HepG2 (cell line): ENCODE measurements around the gene KSR1. TPM values are rescaled to one million over a fixed set of nuclear protein-coding genes. Genes with fewer than 3 reads are reported as not detected.

ENCODE experiments used
- ATAC-seq: fragments of 200-7000 bp; cut with Tn5 transposase; 3 replicates; pipeline ENCODE4 v1.9.1; 2020; ENCODE audit warnings: mild to moderate bottlenecking, moderate library complexity
- BruUV-seq: library from RNA; stranded (reverse); fragments of 400-500 nt; replicated peaks from 2 replicates; lab custom pipeline; 2021; lab: Mats Ljungman, UMichigan
- CTCF ChIA-PET: fragments of 300-600 bp; formaldehyde crosslinking; extraction: SDS; loops from one replicate; lab custom pipeline; 2021; ENCODE audit warnings: low total read pairs, inconsistent platforms, low intra/inter-chr PET ratio; lab: Yijun Ruan, JAX
- POLR2A ChIA-PET: fragments of 350-600 bp; sonication (Branson Sonifier 250); formaldehyde crosslinking; loops from one replicate; lab custom pipeline; 2020; ENCODE audit warnings: antibody characterized with exemption, inconsistent platforms; lab: Yijun Ruan, JAX
- DNase-seq: peaks from one replicate; pipeline ENCODE4 v3.0.0-alpha.2; 2015; ENCODE audit warnings: low spot score
- FAIRE-seq: peaks from 3 replicates; lab custom pipeline; 2011; peaks lifted over from hg19 to GRCh38; lab: Jason Lieb, UNC
- H2AFZ ChIP-seq: one replicate; pipeline ENCODE4 v1.6.1; 2011; ENCODE audit warnings: low read length, inconsistent platforms
- H3K27ac ChIP-seq: fragments of 300-600 bp; 3 replicates; pipeline ENCODE4 v1.8.0; 2011; ENCODE audit warnings: mixed run types, mild to moderate bottlenecking, mixed read lengths, low read length, inconsistent platforms; ENCODE audit not compliant: insufficient read depth; ENCODE audit errors: extremely low read length
- H3K27me3 ChIP-seq, 2 experiments: fragments of 200-600 bp in 1 of 2; 2 replicates in 1 of 2; 3 replicates in 1 of 2; pipeline versions ENCODE4 v1.6.0 to v1.8.0; 2011; ENCODE audit warnings: low read length in 2 of 2, mild to moderate bottlenecking in 2 of 2, moderate library complexity in 2 of 2, inconsistent platforms in 1 of 2; ENCODE audit not compliant: insufficient read depth in 2 of 2, control insufficient read depth in 1 of 2
- H3K36me3 ChIP-seq, 2 experiments: fragments of 200-600 bp in 1 of 2; replicated peaks in 1 of 2; 2 replicates in 1 of 2; 3 replicates in 1 of 2; pipeline versions ENCODE4 v1.5.1 to v1.8.0; 2011; ENCODE audit warnings: low read length in 2 of 2, inconsistent platforms in 1 of 2; ENCODE audit not compliant: insufficient read depth in 2 of 2, control insufficient read depth in 1 of 2
- H3K4me1 ChIP-seq: 2 replicates; pipeline ENCODE4 v1.5.1; 2012; ENCODE audit warnings: low read length, inconsistent platforms; ENCODE audit not compliant: insufficient read depth
- H3K4me2 ChIP-seq: 2 replicates; pipeline ENCODE4 v1.6.0; 2011; ENCODE audit warnings: low read depth, low read length, inconsistent platforms
- H3K4me3 ChIP-seq, 3 experiments: fragments of 200-600 bp in 1 of 3; sonication (generic), shearing (Covaris generic) in 1 of 3; replicated peaks in 1 of 3; 2 replicates each; pipeline ENCODE4 v1.5.1; 2011 to 2016; ENCODE audit warnings: low read length in 3 of 3, inconsistent platforms in 2 of 3, low read depth in 2 of 3, mild to moderate bottlenecking in 2 of 3, control low read depth in 1 of 3, mixed read lengths in 1 of 3; ENCODE audit not compliant: insufficient read depth in 1 of 3
- H3K79me2 ChIP-seq: one replicate; pipeline ENCODE4 v1.6.1; 2011; ENCODE audit warnings: low read length, inconsistent platforms; ENCODE audit not compliant: insufficient read depth
- H3K9ac ChIP-seq: 2 replicates; pipeline ENCODE4 v1.6.0; 2011; ENCODE audit warnings: mild to moderate bottlenecking, low read depth, low read length, inconsistent platforms; ENCODE audit not compliant: insufficient read depth
- H3K9me3 ChIP-seq: 2 replicates; pipeline ENCODE4 v1.5.1; 2012; ENCODE audit warnings: mild to moderate bottlenecking, low read length
- H4K20me1 ChIP-seq: 2 replicates; pipeline ENCODE4 v1.6.0; 2011; ENCODE audit warnings: inconsistent platforms, mild to moderate bottlenecking, low read length, moderate library complexity; ENCODE audit not compliant: insufficient read depth
- AHR ChIP-seq: IDR thresholded peaks from 2 replicates; pipeline ENCODE4 v1.6.1; 2018; ENCODE audit warnings: missing genetic modification reagents, missing compliant biosample characterization
- ARID5B ChIP-seq: IDR thresholded peaks from 2 replicates; pipeline ENCODE4 v1.4.0; 2020; ENCODE audit warnings: mild to moderate bottlenecking, missing genetic modification reagents
- CSRNP2 ChIP-seq: sonication (generic); formaldehyde crosslinking; conservative IDR thresholded peaks from 2 replicates; pipeline ENCODE4 v1.8.0; 2022; ENCODE audit warnings: low read depth, missing genetic modification reagents
- HNF4A ChIP-seq: sonication (generic); formaldehyde crosslinking; IDR thresholded peaks from 2 replicates; pipeline ENCODE4 v1.4.0; 2020; ENCODE audit warnings: missing genetic modification reagents
- MAX ChIP-seq: IDR thresholded peaks from 2 replicates; pipeline ENCODE4 v1.6.1; 2012; ENCODE audit warnings: inconsistent platforms
- MED1 ChIP-seq: sonication (generic); formaldehyde crosslinking; IDR thresholded peaks from 2 replicates; pipeline ENCODE4 v1.4.0; 2020; ENCODE audit warnings: missing genetic modification reagents
- MXD3 ChIP-seq: IDR thresholded peaks from 2 replicates; pipeline ENCODE4 v1.6.1; 2016; ENCODE audit warnings: mild to moderate bottlenecking, missing biosample characterization, missing genetic modification reagents
- NFYB ChIP-seq: sonication (generic); formaldehyde crosslinking; IDR thresholded peaks from 2 replicates; pipeline ENCODE4 v1.4.0; 2020; ENCODE audit warnings: missing genetic modification reagents
- SALL1 ChIP-seq: sonication (generic); formaldehyde crosslinking; IDR thresholded peaks from 2 replicates; pipeline ENCODE4 v1.8.0; 2022; ENCODE audit warnings: mild to moderate bottlenecking, missing genetic modification reagents
- ZBTB33 ChIP-seq: sonication (generic); formaldehyde crosslinking; IDR thresholded peaks from 2 replicates; pipeline ENCODE4 v1.4.0; 2020; ENCODE audit warnings: missing genetic modification reagents
- ZNF234 ChIP-seq: sonication (generic); formaldehyde crosslinking; conservative IDR thresholded peaks from 2 replicates; pipeline ENCODE4 v1.5.1; 2020; ENCODE audit warnings: mild to moderate bottlenecking, missing genetic modification reagents
- ZNF263 ChIP-seq: sonication (generic); formaldehyde crosslinking; IDR thresholded peaks from 2 replicates; pipeline ENCODE4 v1.4.0; 2020; ENCODE audit warnings: missing genetic modification reagents
- ZNF788 ChIP-seq: sonication (generic); formaldehyde crosslinking; IDR thresholded peaks from 2 replicates; pipeline ENCODE4 v1.5.0; 2020; ENCODE audit warnings: mild to moderate bottlenecking, missing genetic modification reagents, borderline replicate concordance
- WGBS: methylation state at CpG from one replicate; pipeline ENCODE4 v1.1.6; 2017; ENCODE audit warnings: low lambda C conversion rate; 5-methylcytosine and 5-hydroxymethylcytosine counted together
- in situ Hi-C: cut with HindIII; loops from 2 replicates; pipeline ENCODE4 v1.10.0; 2017; ENCODE audit warnings: low pct_unique_long_range_greater_than_20kb; ENCODE audit not compliant: extremely low pct_ligation_motif_present
- intact Hi-C: fragments of 100-400 bp; cut with micrococcal nuclease; formaldehyde crosslinking; loops from one replicate; pipeline ENCODE4 v1.10.0; 2022; ENCODE audit not compliant: unreplicated experiment
- polyA plus RNA-seq, 8 experiments: library from polyadenylated mRNA; depleted of rRNA in 3 of 8; stranded (reverse) in 7 of 8; unstranded in 1 of 8; fragments of >200 nt; fragmentation: Illumina TruSeq in 4 of 8; extraction: Trizol in 4 of 8; gene quantifications; 2 replicates each; pipeline versions ENCODE4 v1.2.1 to v1.2.3, GENCODE V29; 2011 to 2016; ENCODE audit warnings: low read depth in 4 of 8, missing spikeins in 1 of 8, mixed read lengths in 1 of 8; ENCODE audit not compliant: insufficient read depth in 1 of 8
- total RNA-seq, 5 experiments: library from RNA; depleted of rRNA; stranded (reverse); fragments of >200 nt; fragmentation: Illumina TruSeq; extraction: Trizol; gene quantifications; 2 replicates each; pipeline ENCODE4 v1.2.3, GENCODE V29; 2016; ENCODE audit warnings: low read depth in 1 of 5

KSR1 gene
- total and polyA plus RNA-seq, 2 of the 13 experiments (the other 11 are each of a cell fraction or from before 2014, with no cell fraction given) = 10.1 to 16.6 TPM

GRCh38 chr17:27646232-27646631 is 190.0 kb downstream of the KSR1 start:
- peaks cover 15% of the 10 kb centered on the region for H3K4me1 ChIP-seq
- no peaks in the 10 kb centered on the region for H3K36me3 ChIP-seq
- DNase-seq (no peak), ATAC-seq (peak; percentile 45; the same call in 2 of the 3 replicates), FAIRE-seq (no peak)
- no peak overlapping the region for H3K9ac ChIP-seq
- 29% methylated on average over 7 of the region's 13 CpGs for WGBS
- POLR2A ChIA-PET = no interaction called here
- intact Hi-C loops (no loop called here), in situ Hi-C loops (no loop called here)
- H2AFZ ChIP-seq = no peak overlapping the region
- CTCF ChIA-PET = no interaction called here
- H3K4me2 ChIP-seq = peak overlapping the region; percentile 33; the same call in 1 of the 2 replicates
- peak overlapping the region in 1 of 3 experiments; percentile 6; a peak in 1 of 6 replicates for H3K4me3 ChIP-seq
- no peaks in the 10 kb centered on the region for H4K20me1 ChIP-seq
- H3K27ac ChIP-seq = no peak overlapping the region
- no TSS peak for BruUV-seq
- H3K79me2 ChIP-seq = no peaks in the 10 kb centered on the region
- H3K9me3 ChIP-seq = no peaks in the 10 kb centered on the region
- H3K27me3 ChIP-seq = no peaks in the 10 kb centered on the region; a peak in 1 of 5 replicates
- no peak for TF ChIP-seq ZNF234 (CRISPR knock-in tag)
- 0 out of 2 replicates have a peak, but pooled peaks have one; percentile 9 for TF ChIP-seq HNF4A (CRISPR knock-in tag)
- no peak for TF ChIP-seq ZNF788 (CRISPR knock-in tag)
- TF ChIP-seq CSRNP2 (CRISPR knock-in tag) = no peak
- TF ChIP-seq MED1 (CRISPR knock-in tag) = 0 out of 2 replicates have a peak, but pooled peaks have one; percentile 17
- peak; percentile 47; the same call in 1 of the 2 replicates for TF ChIP-seq MAX
- peak; percentile 20; the same call in 1 of the 2 replicates for TF ChIP-seq SALL1 (CRISPR knock-in tag)
- peak; percentile 91 for TF ChIP-seq ZNF263
- TF ChIP-seq NFYB = no peak
- TF ChIP-seq ZBTB33 (CRISPR knock-in tag) = peak; percentile 64
- no peak for TF ChIP-seq MXD3 (CRISPR knock-in tag)
- TF ChIP-seq AHR (CRISPR knock-in tag) = no peak
- TF ChIP-seq ARID5B (CRISPR knock-in tag) = 0 out of 2 replicates have a peak, but pooled peaks have one; percentile 18
